GM21737 (cell line): ENCODE measurements around the gene CHST12.

ENCODE experiments used
- ATAC-seq: cut with Tn5 transposase; IDR thresholded peaks from one replicate; pipeline ENCODE4 v1.9.1; 2021; ENCODE audit warnings: mild to moderate bottlenecking, moderate library complexity; ENCODE audit not compliant: unreplicated experiment

The CHST12 gene

GRCh38 chr7:2477447-2478398 is 74.3 kb downstream of the CHST12 start:
- ATAC-seq = no peak

GRCh38 chr7:2478399-2478785 is 75.0 kb downstream of the CHST12 start:
- no peak for ATAC-seq

GRCh38 chr7:2478800-2479199 is 75.4 kb downstream of the CHST12 start:
- no peak for ATAC-seq

GRCh38 chr7:2479276-2480069 is 76.1 kb downstream of the CHST12 start:
- ATAC-seq = no peak

GRCh38 chr7:2480070-2480408 is 76.6 kb downstream of the CHST12 start:
- ATAC-seq = no peak

GRCh38 chr7:2481195-2481594 is 77.8 kb downstream of the CHST12 start:
- ATAC-seq = no peak

GRCh38 chr7:2482725-2483451 is 79.5 kb downstream of the CHST12 start:
- ATAC-seq = no peak

GRCh38 chr7:2483494-2483893 is 80.1 kb downstream of the CHST12 start:
- no peak for ATAC-seq

- ATAC-seq = no peak
These were observed 81.5 kb downstream of the CHST12 start for GRCh38 chr7:2484868-2485267.

- ATAC-seq = no peak
These were observed 84.3 kb downstream of the CHST12 start for GRCh38 chr7:2487586-2488271.

GRCh38 chr7:2488272-2488645 is 84.8 kb downstream of the CHST12 start:
- no peak for ATAC-seq

- ATAC-seq = no peak
These were observed 85.3 kb downstream of the CHST12 start for GRCh38 chr7:2488681-2489080.

GRCh38 chr7:2490181-2490651 is 86.8 kb downstream of the CHST12 start:
- ATAC-seq = no peak

GRCh38 chr7:2492038-2492437 is 88.6 kb downstream of the CHST12 start:
- ATAC-seq = no peak

- no peak for ATAC-seq
These were observed 90.1 kb downstream of the CHST12 start for GRCh38 chr7:2493205-2494164.

GRCh38 chr7:2494191-2495130 is 91.0 kb downstream of the CHST12 start:
- ATAC-seq = no peak

- ATAC-seq = no peak
These were observed 92.2 kb downstream of the CHST12 start for GRCh38 chr7:2495418-2496299.
